Mucosa of descending colon (tissue), 3 donors: Measurements from ENCODE around the gene GRM7. TPM values are rescaled to one million over a fixed set of nuclear protein-coding genes. Genes with fewer than 3 reads are reported as not detected.

ENCODE experiments used
- ATAC-seq: fragments of 200-7000 bp; cut with Tn5 transposase; one replicate; pipeline ENCODE4 v1.9.1; 2020; ENCODE audit warnings: mild to moderate bottlenecking, moderate library complexity
- DNase-seq, 3 donors: peaks; one replicate each; pipeline ENCODE4 v3.0.0-alpha.2; 2020
- H3K36me3 ChIP-seq: fragments of 200-600 bp; one replicate; pipeline ENCODE4 v1.8.0; 2021; ENCODE audit warnings: low read depth, mild to moderate bottlenecking
- H3K4me1 ChIP-seq: fragments of 200-600 bp; one replicate; pipeline ENCODE4 v1.8.0; 2021; ENCODE audit warnings: low read depth, mild to moderate bottlenecking
- H3K4me3 ChIP-seq: fragments of 200-600 bp; one replicate; pipeline ENCODE4 v1.8.0; 2021; ENCODE audit warnings: mild to moderate bottlenecking
- H3K9me3 ChIP-seq: fragments of 200-600 bp; one replicate; pipeline ENCODE4 v1.8.0; 2021; ENCODE audit warnings: mild to moderate bottlenecking
- CTCF ChIP-seq: fragments of 200-600 bp; IDR thresholded peaks from one replicate; pipeline ENCODE4 v1.8.0; 2022; ENCODE audit warnings: antibody characterized with exemption, mild to moderate bottlenecking
- intact Hi-C, 2 donors: fragments of 100-400 bp; cut with DNase I in 1 of 2; cut with micrococcal nuclease in 1 of 2; formaldehyde crosslinking; loops; one replicate each; pipeline versions ENCODE4 v1.11.0 to v1.11.1; 2022; cut with DNase I, micrococcal nuclease
- total RNA-seq, 3 donors: library from RNA; stranded (reverse); fragmentation: NEBNext Ultra II Directional in 2 of 3; extraction: Animal tissue kit (Norgen Biotek cat#: 25700) in 2 of 3; gene quantifications; one replicate each; pipeline versions ENCODE4 v1.2.1 to v1.2.4, GENCODE V29; 2021 to 2023
- donor health status: DM: no; HTN: no; CAD: no; lungs with moderate emphysema.
- donor health status: DM: no; HTN: no; CAD: no.
- donor health status: DM: no; HTN: yes; CAD: no.

The GRM7 gene
- total RNA-seq, 3 donors from 2014 or later: 0.09 to 0.39 (median 0.14) TPM

GRCh38 chr3:7144697-7145308 is 283.9 kb downstream of the GRM7 start:
- Histone ChIP-seq H3K4me1 (no peaks in the 10 kb centered on the region), H3K4me3 (no peak overlapping the region), H3K9me3 (no peaks in the 10 kb centered on the region), H3K36me3 (no peaks in the 10 kb centered on the region)
- TF ChIP-seq CTCF: peak; percentile 18
- intact Hi-C loops: no loop called here
- ATAC-seq (peak; percentile 40), DNase-seq (peak in 1 of 3 donors; percentile 6)

DNA sequence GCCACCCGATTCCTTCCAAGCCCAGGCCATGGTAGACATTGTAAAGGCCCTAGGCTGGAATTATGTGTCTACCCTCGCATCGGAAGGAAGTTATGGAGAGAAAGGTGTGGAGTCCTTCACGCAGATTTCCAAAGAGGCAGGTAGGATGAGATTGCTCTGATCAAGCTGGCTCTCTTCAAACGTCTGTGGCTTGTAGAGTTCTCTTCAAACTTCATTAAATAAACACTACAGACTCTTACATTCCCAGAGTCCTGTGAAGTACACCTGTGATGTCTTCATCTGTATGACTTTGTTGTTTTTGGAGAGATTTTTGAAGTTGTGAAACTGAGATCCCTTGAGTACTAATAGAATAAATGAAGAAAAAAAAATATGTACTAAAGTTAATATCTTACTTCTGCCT is 285.6 kb downstream of the GRM7 start:
- Histone ChIP-seq H3K9me3 (no peaks in the 10 kb centered on the region), H3K4me1 (no peaks in the 10 kb centered on the region), H3K4me3 (no peak overlapping the region), H3K36me3 (no peaks in the 10 kb centered on the region)
- DNase-seq: no peak
- intact Hi-C loops: no loop called here
- TF ChIP-seq CTCF: no peak
- ATAC-seq: no peak

- Histone ChIP-seq H3K4me1 (no peaks in the 10 kb centered on the region), H3K4me3 (no peak overlapping the region), H3K36me3 (no peaks in the 10 kb centered on the region), H3K9me3 (no peaks in the 10 kb centered on the region)
- DNase-seq (no peak), ATAC-seq (no peak)
- TF ChIP-seq CTCF: no peak
- intact Hi-C loops: no loop called here
These were observed 297.6 kb downstream of the GRM7 start for GRCh38 chr3:7158516-7158915.

- H3K36me3 ChIP-seq: no peaks in the 10 kb centered on the region
- H3K4me1 ChIP-seq: no peaks in the 10 kb centered on the region
- TF ChIP-seq CTCF: no peak
- intact Hi-C loops: no loop called here
- DNase-seq (no peak), ATAC-seq (no peak)
- H3K9me3 ChIP-seq: no peaks in the 10 kb centered on the region
- no peak overlapping the region for H3K4me3 ChIP-seq
These were observed 299.8 kb downstream of the GRM7 start for GRCh38 chr3:7160689-7161088.

- Histone ChIP-seq H3K9me3 (no peaks in the 10 kb centered on the region), H3K4me1 (no peaks in the 10 kb centered on the region), H3K4me3 (no peak overlapping the region), H3K36me3 (no peaks in the 10 kb centered on the region)
- intact Hi-C loops: no loop called here
- no peak for ATAC-seq
- DNase-seq: no peak
- TF ChIP-seq CTCF: no peak
These were observed 305.5 kb downstream of the GRM7 start for GRCh38 chr3:7166460-7166859.

DNA sequence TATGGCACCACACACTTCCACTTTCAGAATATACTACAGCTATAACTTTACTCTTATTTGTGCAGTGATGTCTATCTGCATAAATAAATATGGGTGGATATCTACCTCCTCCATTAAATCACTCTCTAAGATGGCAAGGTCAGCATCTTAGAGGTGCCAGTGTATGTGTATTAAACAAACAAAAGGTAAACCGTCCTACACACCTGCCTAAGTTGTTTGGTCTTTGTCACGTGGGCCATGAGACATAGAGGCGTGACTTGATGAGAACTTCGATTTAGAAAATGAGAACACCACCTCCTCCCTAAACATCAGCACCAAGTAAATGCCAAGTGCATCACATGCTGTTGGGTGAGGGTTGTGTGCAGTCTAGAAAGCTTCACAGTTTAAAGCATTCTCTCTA is 310.6 kb downstream of the GRM7 start:
- H3K36me3 ChIP-seq: no peaks in the 10 kb centered on the region
- intact Hi-C loops: no loop called here
- no peak overlapping the region for H3K4me3 ChIP-seq
- TF ChIP-seq CTCF: no peak
- H3K9me3 ChIP-seq: no peaks in the 10 kb centered on the region
- ATAC-seq (peak; percentile 56), DNase-seq (peak in 1 of 3 donors; percentile 22)
- no peaks in the 10 kb centered on the region for H3K4me1 ChIP-seq
